Spleen (tissue), 7 donors: ENCODE data around the gene PSMB5.

Experiments
- POLR2A ChIP-seq, 3 donors: fragments of 450-650 bp; IDR thresholded peaks; one replicate each; pipeline ENCODE4 v1.5.1; 2017; ENCODE audit warnings: antibody characterized with exemption in 3 of 3, mild to moderate bottlenecking in 1 of 3
- TF ChIP-seq, protein P1 (sequence below), 11 experiments: fragments of 200-600 bp in 7 of 11; fragments of 450-650 bp in 4 of 11; sonication (generic) in 4 of 11; IDR thresholded peaks in 8 of 11; conservative IDR thresholded peaks in 3 of 11; 1 replicate in 7 of 11; 2 replicates in 4 of 11; pipeline versions ENCODE4 v1.4.0 to v1.8.0; 2016 to 2021; ENCODE audit warnings: antibody characterized with exemption in 11 of 11, inconsistent platforms in 4 of 11, mild to moderate bottlenecking in 1 of 11
- donor health status: DM: no; HTN: no; CAD: no; lungs with moderate emphysema.
- donor health status: DM: no; HTN: no; CAD: no.
- donor health status: DM: no; HTN: no; CAD: no.

DNA sequence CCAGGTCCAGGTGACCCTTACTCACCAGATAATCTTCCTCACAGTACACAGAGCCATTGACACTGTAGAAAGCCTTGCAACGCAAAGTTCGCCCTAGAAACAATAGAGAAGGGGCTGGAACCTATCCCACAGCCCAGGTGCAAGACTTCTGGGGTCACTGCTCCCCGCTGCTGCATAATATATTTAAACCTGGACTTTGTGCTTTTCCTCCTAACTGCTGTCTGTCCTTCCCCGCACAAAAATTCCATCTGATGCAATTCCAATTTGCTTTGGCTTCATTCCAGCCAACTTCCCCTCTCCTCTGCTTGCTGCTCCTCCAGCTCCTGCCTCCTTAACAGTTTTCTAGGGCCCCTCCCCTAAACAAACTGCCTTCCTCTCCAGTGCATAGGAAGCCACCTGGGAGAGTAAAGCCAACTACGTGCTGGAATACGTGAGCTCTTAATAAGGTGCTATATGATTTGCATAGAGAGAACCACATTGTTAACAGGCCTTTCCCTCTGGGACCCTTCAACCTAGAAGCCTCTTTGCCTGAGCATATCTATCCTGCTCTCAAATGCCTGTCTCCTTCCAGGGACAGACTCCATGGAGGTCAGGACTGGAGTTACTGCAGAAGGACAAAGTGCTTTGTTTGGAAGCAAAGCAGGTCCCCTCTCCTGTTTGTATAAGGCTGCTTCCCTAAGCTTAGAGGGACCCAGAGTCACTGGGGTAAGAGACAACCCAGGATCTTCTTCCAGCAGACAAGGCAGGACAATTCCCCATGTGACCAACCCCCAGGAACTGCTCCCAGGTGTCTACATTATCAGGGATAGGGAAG lies 57.9 kb downstream of the PSMB5 start:
- no peak for TF ChIP-seq POLR2A (IDR thresholded peaks at IDR 0.05)
- TF ChIP-seq, protein P1, sequence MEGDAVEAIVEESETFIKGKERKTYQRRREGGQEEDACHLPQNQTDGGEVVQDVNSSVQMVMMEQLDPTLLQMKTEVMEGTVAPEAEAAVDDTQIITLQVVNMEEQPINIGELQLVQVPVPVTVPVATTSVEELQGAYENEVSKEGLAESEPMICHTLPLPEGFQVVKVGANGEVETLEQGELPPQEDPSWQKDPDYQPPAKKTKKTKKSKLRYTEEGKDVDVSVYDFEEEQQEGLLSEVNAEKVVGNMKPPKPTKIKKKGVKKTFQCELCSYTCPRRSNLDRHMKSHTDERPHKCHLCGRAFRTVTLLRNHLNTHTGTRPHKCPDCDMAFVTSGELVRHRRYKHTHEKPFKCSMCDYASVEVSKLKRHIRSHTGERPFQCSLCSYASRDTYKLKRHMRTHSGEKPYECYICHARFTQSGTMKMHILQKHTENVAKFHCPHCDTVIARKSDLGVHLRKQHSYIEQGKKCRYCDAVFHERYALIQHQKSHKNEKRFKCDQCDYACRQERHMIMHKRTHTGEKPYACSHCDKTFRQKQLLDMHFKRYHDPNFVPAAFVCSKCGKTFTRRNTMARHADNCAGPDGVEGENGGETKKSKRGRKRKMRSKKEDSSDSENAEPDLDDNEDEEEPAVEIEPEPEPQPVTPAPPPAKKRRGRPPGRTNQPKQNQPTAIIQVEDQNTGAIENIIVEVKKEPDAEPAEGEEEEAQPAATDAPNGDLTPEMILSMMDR (IDR thresholded peaks at IDR 0.05 in 8 of 11, conservative IDR thresholded peaks at IDR 0.05 in 3 of 11) = no peak
